Stimulated activated CD8-positive, alpha-beta memory T cell treated with anti-CD3 and anti-CD28 coated beads, Interleukin-4, amount 100 ng/mL, for 4 hours (primary cell): ENCODE measurements around the gene ERI3.

Source experiments
- DNase-seq, 2 donors: peaks; one replicate each; pipeline ENCODE4 v3.0.0-alpha.2; 2020; ENCODE audit warnings: low read depth in 2 of 2, low spot score in 1 of 2

The ERI3 gene

DNA sequence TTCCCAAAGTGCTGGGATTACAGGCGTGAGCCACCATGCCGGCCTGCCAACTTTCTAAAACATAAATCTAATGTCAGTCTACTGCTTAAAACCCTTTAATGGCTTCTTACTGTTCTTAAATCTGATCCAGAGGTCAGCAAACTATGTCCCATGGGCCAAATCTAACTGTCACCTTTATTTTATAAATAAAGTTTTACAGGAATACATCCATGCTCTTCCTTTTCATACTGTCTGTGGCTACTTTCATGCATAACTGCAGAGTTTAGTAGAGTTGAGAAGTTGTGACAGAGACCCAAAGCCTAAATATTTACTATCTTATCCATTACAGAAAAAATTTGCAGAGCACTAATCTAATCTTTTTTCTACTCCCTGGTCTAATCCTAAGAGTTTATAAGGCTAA, 3.8 kb downstream of the ERI3 start:
- no peak for DNase-seq

DNA sequence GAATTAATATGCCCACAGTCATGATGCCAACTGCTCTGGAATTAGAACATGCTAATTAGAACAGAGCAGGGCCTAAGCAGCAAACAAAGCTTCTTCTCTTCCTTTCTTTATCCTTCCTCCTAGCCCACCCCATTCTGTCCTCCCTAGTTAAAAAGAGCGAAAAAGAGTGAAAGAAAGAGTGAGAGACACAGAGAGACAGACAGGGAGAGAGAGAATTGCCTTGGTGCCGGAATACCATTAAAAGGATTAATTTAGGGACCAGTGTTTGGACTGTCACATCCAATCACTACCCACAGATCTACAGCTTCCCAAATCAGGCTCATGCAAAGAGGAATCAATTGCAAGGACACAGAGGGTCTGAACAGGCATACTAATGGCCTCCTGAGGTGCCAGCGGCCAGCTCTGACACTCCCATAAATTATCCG, 7.0 kb downstream of the ERI3 start:
- DNase-seq = no peak

DNA sequence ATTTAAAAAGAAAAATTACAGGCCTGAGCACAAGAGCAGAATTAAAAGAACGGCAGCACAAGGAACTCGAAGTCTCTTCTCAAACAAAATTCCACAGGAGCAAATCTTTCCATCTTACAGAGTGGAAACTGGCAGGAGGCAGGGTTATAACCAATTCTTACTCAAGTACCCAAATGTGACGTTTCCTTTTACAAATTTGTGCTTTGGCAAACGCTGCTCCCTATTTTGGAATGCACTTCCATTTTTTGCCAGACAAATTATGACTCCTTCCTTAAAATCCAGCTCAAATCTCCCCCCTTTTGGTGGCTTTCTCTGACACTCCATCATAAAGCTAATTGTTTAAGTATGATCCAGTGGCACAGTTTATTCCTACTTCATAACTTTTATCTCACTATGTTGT, 7.8 kb downstream of the ERI3 start:
- DNase-seq = no peak

DNA sequence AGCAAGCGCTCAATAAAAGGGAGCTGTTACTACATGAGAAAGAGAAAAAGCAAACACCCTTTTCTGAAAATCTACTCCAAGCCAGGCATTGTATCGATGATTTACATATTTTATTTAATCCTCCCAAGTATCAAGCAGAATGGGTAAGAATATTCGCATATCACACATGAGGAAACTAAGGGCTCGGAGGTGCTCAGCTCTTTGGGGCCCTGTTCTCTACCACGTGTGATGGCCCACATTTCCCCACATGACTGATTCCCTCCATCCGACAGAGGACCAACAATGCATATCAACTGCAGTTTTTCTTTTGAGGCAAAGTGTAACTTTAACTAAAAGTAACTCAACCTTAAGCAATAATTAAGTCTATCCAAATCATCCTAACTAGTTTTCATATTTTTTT, 8.2 kb downstream of the ERI3 start:
- no peak for DNase-seq

DNA sequence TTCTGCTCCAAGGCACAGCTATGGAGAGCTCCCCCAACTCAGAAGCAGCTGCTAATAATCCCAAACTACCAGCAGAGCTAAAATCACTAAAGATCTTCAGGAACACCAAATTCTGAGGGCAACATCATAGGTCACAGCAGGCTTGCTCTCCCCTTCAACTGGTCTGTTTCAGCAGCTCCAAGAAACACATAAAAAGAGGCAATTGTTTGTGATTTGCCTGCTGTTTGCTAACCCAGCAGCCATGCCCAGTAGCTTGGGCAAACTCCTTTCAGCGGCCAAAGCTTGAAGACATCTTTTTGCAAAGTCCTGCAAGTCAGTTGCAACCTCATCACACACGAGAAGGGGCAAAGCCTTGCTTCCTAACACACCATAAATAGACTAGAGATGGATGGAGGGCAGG, 8.9 kb downstream of the ERI3 start:
- DNase-seq = no peak

DNA sequence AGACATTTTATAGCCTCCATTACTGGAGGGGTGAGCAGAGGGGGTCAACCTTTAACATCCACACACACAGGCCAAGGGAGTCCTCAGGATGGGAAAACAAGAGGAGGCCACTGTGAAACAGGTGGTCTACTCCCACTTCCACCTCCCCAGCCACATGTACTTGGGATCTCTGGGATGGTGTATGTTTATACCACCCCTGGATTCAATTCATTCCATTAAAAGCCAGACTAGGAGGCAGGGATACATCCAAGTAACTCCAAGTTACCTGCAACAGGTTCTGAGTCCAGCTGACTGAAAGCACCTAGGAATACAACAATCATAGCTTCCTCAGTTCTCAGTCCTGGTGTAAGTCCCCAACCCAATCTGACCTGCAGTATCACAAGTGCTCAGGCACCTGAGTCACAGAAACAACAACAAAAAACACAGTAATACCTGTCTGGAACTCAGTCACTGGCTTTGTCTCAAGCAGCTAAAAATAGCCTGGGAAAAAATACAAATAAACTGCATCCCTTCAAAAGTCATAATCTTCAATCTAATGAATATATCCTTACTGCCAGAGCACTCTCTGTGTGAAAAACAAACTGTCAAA, 9.8 kb downstream of the ERI3 start:
- no peak for DNase-seq

DNA sequence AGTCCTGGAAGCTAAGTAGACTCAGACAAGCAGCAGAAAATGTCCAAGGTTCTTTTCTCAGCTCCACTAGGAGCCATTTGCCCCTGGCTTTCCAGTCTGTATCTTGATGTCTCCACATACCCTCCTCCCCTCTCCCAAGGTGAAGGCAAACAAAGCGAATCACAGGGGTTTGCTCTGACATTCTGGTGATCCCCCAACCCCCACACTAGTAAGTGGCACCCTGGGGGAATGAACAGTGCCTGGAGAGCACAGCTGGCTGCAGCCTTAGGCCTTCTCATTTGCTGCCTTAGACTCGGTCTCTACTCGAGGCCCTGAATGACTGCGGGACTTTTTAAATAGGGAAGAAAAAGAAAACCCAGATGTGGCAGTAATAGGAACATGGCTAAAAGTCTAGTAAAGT, 15.3 kb downstream of the ERI3 start:
- no peak for DNase-seq

DNA sequence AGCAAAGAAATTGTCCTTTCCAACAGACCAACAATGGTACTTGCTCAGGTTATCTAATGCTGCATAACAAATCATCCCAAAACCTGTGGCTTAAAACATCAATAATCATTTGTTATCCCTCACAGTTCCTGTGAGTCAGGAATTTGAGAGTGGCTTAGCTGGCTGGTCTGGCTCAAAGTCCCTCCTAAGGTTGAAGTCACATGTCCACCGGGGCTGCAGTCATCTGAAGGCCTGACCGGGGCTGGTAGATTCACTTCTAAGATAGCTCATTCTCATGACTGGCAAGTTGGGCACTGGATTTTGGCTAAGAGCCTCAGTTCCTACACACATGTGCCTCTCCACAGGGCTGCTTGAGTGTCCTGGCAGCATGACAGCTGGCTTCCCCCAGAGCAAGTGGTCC, 16.9 kb downstream of the ERI3 start:
- DNase-seq = no peak

DNA sequence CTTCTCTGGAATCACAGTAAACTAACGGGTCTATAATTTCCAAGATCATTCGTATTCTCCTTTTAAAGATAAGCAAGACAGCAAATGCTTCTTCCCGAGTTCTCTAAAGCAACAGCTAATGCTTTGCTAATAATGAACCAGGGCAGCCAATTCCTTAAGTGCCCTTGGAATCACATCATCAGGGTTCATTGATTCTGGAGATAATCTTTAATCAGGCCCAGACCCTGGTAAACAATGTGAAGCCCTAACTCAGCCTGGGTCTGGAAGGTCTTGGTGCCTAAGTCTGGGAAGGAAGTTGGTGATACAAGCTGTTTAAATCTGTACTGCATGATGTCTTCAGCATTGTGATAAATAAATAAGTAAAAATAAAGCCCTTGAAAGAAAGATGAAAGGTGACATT, 18.4 kb downstream of the ERI3 start:
- no peak for DNase-seq

DNA sequence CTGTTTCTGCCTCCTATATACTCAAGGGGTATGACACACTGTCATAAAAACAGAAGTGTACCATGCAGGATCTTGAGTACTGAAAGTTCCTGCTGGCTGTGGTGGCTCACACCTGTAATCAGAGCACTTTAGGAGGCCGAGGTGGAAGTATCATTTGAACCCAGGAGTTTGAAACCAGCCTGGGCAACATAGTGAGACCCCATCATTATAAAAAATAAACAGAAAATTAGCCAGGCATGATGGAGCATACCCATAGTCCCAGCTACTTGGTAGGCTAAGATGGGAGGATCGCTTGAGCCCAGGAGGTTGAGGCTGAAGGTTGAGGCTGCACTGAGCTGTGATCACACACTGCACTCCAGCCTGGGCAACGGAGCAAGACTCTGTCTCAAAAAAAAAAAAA, 20.1 kb downstream of the ERI3 start:
- no peak for DNase-seq

DNA sequence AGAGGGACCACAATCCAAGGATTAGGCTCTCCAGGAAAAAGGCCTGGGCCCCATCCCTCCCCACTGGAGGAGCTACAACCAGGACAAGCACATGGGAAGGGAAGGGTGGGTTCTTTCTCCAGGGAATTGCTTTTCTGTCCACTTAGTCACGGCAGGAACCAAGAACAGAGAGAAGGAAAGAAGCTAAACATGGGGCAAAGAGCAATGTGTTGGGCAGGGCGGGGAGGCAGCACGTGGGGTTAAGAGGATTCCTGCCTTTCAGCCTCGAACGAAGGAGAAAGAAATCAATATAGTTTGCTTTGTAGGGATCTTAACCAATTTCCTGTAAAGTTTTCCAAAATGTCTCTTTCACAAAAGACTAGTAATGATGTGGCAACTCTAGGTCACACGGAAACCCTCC, 21.7 kb downstream of the ERI3 start:
- no peak for DNase-seq

DNA sequence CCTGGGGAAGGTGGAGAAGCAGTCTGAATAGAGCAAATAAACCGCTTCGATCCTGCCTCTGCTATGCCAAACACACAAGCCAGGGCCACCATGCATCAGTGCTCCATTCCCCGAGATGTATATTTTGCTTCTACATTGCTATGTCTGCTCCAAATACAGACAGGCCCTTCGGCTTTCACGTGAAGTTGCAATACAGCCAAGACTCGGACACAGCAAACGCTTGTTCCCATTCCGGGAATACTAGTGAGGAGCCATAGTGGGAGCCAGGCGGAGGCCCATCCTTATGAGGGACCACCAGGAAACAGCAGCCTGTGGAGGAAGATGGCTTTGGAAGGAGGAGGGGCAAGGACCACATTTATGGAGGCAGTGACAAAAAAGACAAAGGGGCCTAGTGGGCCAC, 22.6 kb downstream of the ERI3 start:
- DNase-seq = no peak

DNA sequence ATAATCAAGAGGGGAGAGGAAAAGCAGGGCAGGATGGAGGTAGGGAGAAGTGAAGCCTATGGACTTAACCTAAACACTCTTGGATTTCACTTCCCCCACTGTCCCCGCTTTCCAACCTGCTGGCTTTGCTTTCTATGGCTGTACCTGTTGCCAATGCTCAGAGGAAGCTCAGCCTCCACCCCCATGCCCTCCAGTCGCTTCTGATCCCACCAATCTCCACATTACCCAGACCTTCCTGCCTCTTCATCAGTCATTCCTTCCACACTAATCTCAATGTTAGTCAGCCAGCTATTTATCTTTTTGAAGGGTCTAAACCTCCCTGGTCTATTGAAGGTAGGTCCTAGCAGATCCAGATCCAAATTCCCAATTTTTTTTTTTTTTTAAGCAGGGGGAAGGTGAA, 24.1 kb downstream of the ERI3 start:
- no peak for DNase-seq

DNA sequence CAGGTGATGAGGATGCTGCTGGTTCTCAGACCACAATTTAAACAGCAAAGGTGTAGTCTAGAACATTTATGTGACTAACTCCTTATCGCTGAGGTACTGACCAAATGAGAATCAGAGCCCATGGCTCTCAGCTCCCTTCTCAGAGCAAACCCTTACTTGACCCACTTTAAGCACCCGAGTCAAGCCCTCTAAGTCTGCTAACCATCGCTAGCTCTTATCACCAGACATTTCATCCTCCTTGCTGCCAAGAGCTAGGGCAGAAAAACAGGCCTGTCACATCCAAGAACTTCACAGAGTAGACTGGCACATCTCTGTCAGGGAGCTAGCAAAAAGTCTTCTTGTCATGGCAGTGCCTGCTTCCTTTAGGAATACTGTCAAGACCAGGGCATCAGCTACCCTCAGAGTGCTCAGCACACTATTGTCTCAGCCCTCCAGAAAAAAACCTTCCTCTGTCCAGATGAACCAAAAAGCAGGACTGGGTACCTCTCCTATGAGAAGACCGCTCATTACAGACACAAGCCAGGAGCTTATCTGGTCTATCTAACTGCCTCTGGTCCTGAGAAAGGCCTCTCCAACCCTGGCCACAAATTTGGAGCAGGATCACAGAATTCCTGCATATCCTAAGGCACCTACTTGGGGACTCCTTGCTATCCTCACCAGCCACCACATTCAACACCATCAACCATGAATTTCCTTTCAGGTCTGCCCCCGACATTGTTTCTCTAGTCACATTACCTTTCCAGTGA, 26.2 kb downstream of the ERI3 start:
- no peak for DNase-seq

DNA sequence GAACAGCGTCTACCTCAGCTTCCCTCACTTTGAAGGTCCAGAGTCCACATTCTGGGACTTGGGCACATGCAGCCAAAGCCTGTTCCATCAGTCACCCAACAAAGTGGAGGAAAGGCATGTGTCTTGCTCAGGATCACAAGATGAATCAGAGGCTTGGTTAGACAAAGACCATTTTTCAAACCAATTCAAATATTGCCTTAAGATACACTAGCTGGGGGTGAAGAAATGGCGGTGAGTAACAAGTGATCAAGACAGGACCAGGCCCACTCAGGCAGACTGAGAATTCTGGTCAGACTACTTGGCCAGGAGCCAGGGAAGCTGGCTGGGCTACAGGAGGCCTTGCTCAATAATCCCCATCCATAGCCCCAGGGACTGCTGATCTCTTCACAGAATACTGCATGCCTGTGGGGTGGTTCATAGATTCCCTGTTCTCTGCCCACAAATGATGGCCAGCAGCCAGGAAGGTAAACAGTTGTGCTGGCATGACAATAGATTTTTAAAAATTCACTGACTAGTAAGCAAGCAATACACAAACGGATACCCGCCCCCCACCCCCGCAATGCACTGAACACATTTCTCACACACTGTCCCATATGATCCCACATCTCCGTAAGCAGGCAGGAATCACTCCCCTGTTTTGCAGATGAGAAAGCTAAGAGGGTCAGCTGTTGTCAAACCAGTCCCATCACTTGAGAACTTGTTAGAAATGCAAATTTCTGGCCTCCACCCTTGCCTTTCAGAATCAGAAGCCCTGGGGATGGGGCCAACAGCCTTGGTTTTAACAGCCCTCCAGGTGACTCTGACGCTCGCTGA, 27.2 kb downstream of the ERI3 start:
- DNase-seq = no peak

DNA sequence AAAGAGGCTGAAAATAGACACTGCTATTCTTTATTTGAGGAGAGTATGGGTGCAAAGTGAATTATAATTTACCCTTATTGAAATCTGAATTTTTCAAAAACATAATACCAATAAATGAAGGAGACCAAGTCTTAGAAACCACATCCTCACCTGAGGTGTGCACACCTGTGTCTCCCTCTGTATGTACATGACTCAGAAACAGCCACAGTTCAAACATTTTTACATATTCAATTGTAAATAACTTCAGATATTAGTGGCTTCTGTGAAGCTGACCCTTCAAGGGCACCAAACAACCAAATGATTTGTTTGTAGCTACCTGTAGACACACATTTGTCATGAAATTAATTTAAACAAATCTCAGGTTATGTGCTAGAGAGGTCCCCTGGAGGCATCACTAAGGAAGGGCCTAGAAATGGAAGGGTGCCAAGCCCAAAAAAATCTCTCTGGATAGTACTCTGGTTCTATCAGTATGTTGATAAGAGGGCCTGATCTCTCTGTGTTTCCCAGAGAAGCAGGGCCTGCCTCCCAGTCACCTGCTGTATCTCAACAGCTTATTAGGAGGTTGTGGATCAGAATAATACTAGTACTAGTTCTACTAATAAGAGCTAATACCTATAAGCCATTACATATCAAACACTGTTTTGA, 28.1 kb downstream of the ERI3 start:
- no peak for DNase-seq

DNA sequence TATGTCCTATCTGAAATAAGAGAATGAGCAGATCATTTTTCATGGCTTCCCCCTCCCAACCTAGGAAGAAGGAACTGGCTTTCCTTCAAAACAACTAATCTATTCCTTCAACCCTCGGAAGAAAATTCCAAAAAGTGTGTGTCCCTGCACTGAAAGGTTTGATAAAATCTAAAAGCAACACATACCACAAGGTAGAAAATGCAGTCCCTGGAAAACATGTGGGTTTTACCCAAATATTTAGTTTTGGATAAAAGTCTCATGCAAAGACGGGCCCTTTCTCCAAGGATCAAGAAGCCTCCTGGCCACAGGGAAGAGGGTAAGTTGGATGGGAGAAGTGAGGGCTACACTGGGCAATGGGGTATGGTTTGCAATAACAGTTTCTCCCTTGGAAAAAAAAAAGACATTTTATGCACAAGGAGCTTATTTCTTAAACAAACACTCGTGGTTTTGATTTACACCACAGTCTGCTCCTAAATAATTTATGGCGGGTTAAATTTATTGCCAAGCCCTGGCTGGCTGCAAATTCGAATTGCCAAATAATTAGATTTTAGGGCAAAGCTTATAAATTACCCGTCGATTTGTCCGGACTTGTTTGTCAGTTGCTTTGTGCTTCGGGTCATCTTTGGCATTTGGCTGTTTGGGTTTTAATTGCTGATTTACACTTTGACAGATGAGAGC, 28.9 kb downstream of the ERI3 start:
- no peak for DNase-seq

DNA sequence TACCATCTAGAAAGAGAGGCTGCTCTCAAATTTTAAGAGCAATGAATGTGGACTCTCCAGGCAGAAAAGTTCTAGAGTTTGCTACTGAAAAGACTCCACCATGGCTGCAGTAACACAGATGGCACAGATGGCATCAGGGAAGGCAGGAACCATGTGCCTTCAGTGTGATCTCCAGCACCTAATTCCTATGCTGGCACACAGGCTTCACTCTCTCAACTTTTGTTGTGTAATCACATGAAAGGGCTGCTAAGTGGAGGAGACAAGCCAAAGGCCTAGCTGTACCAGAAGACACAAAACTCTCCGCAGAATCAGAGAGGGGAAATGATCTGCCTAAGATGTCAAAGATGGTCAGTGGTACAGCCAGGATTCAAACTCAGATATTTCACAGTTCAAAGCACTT, 31.1 kb downstream of the ERI3 start:
- no peak for DNase-seq

DNA sequence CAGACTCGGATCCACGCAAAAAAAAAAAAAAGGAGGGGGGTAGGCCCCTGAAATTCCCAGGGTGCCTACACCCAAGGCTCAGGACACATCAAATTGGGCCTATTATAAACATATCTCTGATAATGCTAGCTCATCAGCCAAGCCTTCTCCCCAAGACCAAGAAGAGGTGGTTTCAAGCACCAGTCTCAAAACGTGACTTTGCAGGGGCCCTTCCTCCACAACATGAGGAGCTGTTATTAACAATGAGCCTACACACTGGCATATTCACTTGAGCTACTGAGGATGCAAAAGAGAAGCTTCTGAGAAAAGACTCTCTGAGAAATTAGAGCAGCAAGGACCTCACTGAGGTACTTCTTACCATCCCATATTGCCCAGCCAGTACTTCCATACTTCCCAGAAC, 32.7 kb downstream of the ERI3 start:
- DNase-seq = no peak

DNA sequence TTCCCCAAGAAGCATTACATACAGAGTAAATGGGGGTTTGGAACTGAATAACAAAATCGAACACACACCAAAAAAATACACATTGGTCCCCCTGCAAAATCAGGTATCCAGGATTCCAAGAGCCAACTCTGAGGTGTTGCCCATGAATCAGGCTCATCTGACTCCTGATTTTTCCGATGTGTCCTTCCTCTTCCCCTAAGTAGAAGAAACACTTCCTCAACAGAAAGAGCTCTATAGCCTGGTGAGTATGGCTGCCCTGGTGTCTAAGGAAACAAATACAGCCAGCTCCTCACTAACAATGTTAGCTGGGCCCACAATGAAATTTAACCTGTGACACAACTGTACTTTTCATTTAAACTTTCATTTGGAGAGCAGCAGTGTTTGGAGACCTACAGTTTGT, 33.6 kb downstream of the ERI3 start:
- no peak for DNase-seq
